ENCODE data around the gene CMPK2.

Gene CMPK2

DNA sequence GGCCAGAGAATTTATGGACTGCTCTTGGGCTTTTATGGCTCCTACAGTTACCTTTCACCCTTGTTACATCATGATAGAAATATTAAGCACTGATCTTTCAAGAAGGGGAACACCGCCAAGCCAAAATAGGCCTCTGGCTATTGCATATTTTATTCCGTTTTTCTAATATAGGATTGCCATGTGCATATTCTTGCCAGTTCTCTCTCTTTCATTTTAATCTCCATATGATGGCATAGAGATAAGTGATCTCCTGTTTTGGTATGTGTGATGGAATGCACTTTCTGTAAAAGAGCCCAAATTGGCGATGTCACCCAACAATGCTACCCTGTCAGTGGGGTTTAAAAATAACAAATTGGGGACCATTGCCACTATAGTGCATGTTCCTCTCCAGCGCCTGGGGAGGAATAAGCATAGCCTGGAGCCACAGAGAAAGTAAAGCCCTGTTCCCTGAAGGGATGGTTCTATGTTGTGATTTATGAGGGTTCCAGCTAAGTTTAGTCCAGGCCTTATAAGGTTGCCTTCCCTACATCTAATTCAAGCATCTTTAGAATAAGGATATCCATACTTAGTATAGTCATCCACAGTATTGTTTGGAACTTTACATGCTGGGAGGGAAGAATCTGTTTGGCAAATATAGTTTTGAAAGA lies 26.9 kb downstream of the CMPK2 start:
- peaks cover 36% of the 10 kb centered on the region for H3K36me3 Mint-ChIP-seq
- H3K27ac Mint-ChIP-seq = no peak overlapping the region
- no peaks in the 10 kb centered on the region for H3K27me3 Mint-ChIP-seq
- H3K4me3 Mint-ChIP-seq = no peak overlapping the region
- H3K9me3 Mint-ChIP-seq (ENCODE audit: low read depth) = peaks cover 23% of the 10 kb centered on the region
- H3K4me1 Mint-ChIP-seq (ENCODE audit: low read depth) = peaks cover 10% of the 10 kb centered on the region

DNA sequence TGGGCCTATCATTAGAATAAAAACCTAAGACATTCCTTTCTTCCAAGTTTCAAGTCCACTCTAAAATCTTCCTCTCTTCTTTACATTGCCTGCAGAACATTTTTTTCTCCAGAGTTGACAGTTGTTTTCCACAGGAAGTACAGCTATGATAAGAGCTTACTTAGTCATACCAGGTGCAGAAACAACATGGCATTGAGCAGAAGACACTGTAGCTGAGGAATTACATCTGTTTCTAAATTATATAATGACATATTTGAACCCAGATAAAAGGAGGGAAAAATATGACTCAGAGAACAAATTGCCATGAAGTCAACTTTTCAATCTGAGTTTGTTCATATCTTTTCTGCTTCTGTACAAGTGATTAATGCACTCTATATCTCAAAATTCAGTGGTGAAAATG lies 30.2 kb downstream of the CMPK2 start:
- Mint-ChIP-seq H3K4me1 (ENCODE audit: low read depth) (peaks cover 17% of the 10 kb centered on the region), H3K27me3 (no peaks in the 10 kb centered on the region), H3K9me3 (ENCODE audit: low read depth) (peaks cover 34% of the 10 kb centered on the region), H3K4me3 (peak overlapping the region; percentile 1), H3K27ac (peak overlapping the region; percentile 56), H3K36me3 (peaks cover 37% of the 10 kb centered on the region)

DNA sequence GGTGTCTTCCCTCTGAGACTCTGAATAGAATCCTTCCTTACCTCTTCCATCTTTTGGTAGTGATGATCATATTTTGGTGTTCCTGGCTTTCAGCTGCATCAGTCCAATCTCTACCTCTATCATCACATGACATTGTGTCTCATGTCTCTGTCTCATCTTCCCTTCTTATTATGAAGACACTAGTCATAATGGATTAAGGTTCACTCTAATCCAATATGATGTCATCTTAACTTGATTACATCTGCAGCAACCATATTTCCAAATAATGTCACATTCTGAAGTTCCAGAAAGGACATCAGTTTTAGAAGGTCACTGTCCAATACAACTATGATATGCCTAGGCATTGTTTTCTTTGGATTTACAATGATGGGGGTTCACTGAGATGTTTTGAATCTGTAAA lies 31.5 kb downstream of the CMPK2 start:
- H3K4me3 Mint-ChIP-seq = no peak overlapping the region
- no peak overlapping the region for H3K27ac Mint-ChIP-seq
- peaks cover 17% of the 10 kb centered on the region for H3K4me1 Mint-ChIP-seq (ENCODE audit: low read depth)
- H3K27me3 Mint-ChIP-seq = no peaks in the 10 kb centered on the region
- H3K36me3 Mint-ChIP-seq = peaks cover 32% of the 10 kb centered on the region
- peaks cover 28% of the 10 kb centered on the region for H3K9me3 Mint-ChIP-seq (ENCODE audit: low read depth)

DNA sequence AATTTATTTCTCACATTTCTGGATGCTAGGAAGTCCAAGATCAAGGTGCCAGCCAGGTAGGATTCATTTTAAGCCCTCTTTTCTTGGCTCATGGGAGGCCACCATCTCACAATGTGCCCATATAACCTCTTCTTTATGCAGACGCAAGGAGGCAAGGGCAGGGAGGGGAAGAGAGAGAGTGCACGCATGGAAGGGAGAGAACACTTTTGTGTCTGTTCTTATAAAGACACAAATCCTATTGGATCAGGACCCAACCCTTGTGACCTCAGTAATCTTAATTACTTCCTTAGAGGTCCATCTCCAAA lies 32.5 kb downstream of the CMPK2 start:
- Mint-ChIP-seq H3K27me3 (no peaks in the 10 kb centered on the region), H3K9me3 (ENCODE audit: low read depth) (peaks cover 23% of the 10 kb centered on the region), H3K4me1 (ENCODE audit: low read depth) (peaks cover 17% of the 10 kb centered on the region), H3K27ac (peak overlapping the region; percentile 48), H3K4me3 (no peak overlapping the region), H3K36me3 (peaks cover 27% of the 10 kb centered on the region)

DNA sequence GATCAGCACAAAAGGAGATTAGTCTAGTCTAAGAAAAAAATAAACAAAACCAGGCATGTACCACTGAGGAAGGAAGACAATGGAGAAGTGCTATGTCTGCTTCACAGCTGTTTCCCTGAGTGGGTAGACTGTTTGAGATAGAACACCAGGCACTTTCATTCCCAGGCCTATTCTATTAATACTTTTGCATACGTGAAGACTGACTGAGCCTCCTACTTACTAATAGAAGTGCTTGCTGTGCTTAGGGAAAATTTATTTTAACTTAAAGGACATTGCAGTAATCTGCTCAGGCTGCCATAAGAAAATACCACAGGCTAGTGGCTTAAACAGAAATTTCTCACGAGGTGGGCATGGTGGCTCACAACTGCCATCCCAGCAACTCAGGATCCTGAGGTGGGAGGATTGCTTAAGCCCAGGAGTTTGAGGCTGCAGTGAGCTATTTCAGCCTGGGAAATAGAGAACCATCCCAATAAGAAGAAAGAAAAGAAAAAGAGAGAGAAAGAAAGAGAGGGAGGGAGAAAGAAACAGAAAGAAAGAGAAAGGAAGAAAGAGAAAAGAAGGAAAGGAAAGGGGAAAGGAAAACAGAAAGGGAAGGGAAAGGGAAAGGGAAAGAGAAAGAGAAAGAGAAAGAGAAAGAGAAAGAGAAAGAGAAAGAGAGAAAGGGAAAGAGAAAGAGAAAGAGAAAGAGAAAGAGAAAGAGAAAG lies 33.0 kb downstream of the CMPK2 start:
- Mint-ChIP-seq H3K4me1 (ENCODE audit: low read depth) (peaks cover 22% of the 10 kb centered on the region), H3K4me3 (no peak overlapping the region)

DNA sequence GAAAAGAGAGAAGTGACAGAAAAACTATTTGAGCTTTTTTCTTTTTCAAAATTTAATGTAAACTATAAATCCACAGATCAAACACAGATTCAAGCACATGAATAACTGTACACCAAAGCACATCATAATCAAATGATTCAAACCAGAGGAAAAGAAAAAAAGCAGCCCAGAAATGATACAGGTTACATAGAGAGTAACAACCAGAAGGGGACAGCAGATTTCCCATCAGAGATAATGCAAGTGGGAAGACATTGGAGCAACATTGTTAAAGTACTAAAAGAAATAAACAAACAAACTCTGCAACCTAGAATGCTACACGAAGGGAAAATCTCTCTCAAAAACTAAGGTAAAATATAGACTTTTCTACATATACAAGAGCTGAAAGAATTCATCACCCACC lies 34.5 kb downstream of the CMPK2 start:
- H3K27me3 Mint-ChIP-seq = no peaks in the 10 kb centered on the region
- H3K36me3 Mint-ChIP-seq = peaks cover 25% of the 10 kb centered on the region
- no peak overlapping the region for H3K4me3 Mint-ChIP-seq
- H3K27ac Mint-ChIP-seq = no peak overlapping the region
- peaks cover 23% of the 10 kb centered on the region for H3K9me3 Mint-ChIP-seq (ENCODE audit: low read depth)
- peaks cover 27% of the 10 kb centered on the region for H3K4me1 Mint-ChIP-seq (ENCODE audit: low read depth)

More for the DNA sequence above, 33.0 kb downstream of the CMPK2 start:
- H3K9me3 Mint-ChIP-seq (ENCODE audit: low read depth) = peaks cover 23% of the 10 kb centered on the region
- peak overlapping the region; percentile 48 for H3K27ac Mint-ChIP-seq
- peaks cover 25% of the 10 kb centered on the region for H3K36me3 Mint-ChIP-seq
- no peaks in the 10 kb centered on the region for H3K27me3 Mint-ChIP-seq

DNA sequence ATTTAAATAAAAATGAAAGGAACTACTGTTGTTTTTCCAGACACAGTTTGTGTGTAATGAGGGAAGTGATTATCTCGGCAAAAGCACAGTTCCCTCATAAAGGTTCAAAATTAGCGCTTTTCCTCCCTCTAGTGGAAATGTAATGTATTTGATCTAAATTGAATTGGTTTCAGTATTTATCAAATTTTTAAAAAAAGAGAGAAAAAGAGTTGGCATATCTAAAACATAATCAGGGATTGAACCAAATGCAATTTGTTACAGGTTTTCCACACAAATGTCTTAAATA lies 37.5 kb downstream of the CMPK2 start:
- Mint-ChIP-seq H3K9me3 (ENCODE audit: low read depth) (peaks cover 18% of the 10 kb centered on the region), H3K4me3 (no peak overlapping the region), H3K4me1 (ENCODE audit: low read depth) (peaks cover 16% of the 10 kb centered on the region), H3K27ac (no peak overlapping the region), H3K27me3 (no peaks in the 10 kb centered on the region), H3K36me3 (peaks cover 21% of the 10 kb centered on the region)

DNA sequence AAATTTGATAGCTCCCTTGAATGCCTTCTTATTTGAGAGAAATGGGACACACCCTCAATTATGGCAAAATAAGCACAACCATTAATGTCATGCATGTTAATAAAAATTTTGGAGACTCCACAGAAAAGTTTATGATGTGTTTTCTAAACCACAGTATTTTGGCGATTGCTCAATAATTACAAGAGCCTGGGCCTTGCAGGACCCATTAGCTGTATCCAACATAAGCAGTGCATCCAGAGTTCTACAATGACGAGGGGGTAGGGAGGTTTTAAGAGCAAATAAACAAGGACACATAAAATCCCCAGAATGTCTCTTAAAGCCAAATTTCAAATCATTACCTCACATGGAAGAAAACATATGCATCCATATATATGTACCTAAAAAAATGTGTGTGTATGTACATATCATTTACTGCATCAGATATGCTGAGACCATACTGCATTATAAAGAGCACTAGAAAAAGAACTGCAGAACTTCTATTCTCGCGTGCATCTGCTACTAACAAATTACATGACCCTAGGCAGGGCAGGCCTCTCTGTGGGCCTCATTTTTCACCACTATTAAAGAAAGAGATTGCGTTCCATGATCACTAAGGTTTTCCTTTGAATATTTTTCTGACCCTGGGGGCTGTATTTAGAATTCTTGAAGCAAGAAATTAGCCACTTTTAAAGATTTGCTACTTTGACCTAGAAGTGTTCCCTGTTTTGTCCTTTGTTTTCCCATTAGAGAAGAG lies 38.0 kb downstream of the CMPK2 start:
- no peak overlapping the region for H3K27ac Mint-ChIP-seq

DNA sequence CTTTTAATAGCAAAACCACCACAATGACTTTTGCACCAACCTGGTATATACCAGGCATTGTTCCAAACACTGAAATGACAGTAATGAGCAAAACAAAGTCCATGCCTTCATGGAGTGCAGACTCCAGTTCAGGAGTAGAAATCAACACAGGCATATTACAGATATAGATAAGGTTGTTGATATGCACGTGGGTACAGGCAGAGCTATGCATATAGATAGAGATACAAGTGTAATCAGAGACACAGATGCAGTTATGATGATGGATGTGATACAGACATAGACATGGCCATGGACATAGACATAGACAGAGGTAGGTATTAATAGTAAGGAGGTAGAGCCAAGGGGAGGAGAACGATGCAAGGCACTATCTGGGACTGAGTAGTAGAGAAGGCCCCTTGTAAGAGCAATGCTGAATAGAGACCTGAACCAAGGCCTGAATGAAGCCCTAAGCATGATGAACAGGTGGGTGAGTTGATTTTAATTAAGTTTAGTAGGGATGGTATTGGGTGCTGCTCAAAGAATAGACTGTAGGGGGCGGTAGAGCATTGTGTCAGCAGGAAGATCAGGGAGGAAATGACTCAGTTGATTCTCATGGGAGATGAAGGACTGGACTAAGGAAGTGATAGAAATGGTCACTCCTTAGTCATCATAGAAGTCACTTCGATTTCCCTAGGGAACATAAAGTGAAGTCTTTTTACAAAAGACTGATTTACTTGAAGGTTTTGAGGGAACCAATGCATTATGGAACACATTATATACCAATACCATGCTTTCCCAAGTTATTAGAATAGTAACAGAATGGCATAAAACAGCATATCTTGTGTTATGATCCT lies 39.4 kb downstream of the CMPK2 start:
- Mint-ChIP-seq H3K36me3 (peaks cover 13% of the 10 kb centered on the region), H3K4me3 (no peak overlapping the region), H3K27me3 (no peaks in the 10 kb centered on the region), H3K9me3 (ENCODE audit: low read depth) (peaks cover 9% of the 10 kb centered on the region), H3K27ac (no peak overlapping the region), H3K4me1 (ENCODE audit: low read depth) (peaks cover 11% of the 10 kb centered on the region)

More for the DNA sequence above, 38.0 kb downstream of the CMPK2 start:
- Mint-ChIP-seq H3K27me3 (no peaks in the 10 kb centered on the region), H3K36me3 (peaks cover 16% of the 10 kb centered on the region), H3K9me3 (ENCODE audit: low read depth) (peaks cover 12% of the 10 kb centered on the region), H3K4me1 (ENCODE audit: low read depth) (peaks cover 12% of the 10 kb centered on the region), H3K4me3 (no peak overlapping the region)

DNA sequence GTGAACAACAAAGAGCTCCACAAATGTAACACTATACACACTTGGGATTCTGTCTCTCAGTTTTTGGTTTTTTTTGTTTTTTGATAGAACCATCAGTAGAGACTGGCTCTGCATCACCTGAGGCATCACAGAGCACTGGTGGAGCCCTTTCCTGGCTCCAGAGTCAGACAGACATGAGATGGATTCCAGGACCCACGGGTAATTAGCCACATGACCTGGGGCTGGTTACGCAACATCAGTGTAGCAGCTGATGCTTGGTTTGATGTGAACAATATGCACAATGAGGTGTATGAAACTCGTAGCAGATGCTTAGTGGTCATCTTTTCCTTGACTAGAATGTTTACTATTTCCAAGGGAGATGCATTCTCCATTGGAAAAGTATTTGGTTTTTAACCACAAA lies 40.7 kb downstream of the CMPK2 start:
- Mint-ChIP-seq H3K27me3 (peaks cover 1% of the 10 kb centered on the region), H3K4me1 (ENCODE audit: low read depth) (peaks cover 11% of the 10 kb centered on the region), H3K9me3 (ENCODE audit: low read depth) (no peaks in the 10 kb centered on the region), H3K27ac (no peak overlapping the region), H3K36me3 (peaks cover 2% of the 10 kb centered on the region), H3K4me3 (no peak overlapping the region)

DNA sequence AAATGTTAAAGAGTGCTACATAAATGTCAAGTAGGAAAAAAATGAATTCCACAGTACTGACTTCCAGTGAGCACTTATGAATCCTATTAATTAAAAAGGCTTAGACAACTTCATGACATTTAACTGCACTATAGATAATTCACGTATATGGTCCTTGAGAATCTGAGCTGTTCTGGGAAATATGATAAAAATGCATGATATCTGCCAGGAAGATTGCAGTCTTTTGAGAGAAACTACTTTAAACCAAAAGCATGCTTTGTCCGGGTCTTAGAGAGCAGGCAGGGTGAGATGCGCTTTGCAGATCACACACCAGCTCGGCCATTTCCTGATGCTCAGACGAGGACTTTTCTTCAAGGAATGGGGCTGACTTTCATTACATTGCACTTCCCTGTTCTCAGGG lies 42.6 kb downstream of the CMPK2 start:
- Mint-ChIP-seq H3K36me3 (no peaks in the 10 kb centered on the region), H3K27ac (no peak overlapping the region), H3K4me1 (ENCODE audit: low read depth) (peaks cover 9% of the 10 kb centered on the region), H3K9me3 (ENCODE audit: low read depth) (no peaks in the 10 kb centered on the region), H3K27me3 (peaks cover 1% of the 10 kb centered on the region), H3K4me3 (no peak overlapping the region)

DNA sequence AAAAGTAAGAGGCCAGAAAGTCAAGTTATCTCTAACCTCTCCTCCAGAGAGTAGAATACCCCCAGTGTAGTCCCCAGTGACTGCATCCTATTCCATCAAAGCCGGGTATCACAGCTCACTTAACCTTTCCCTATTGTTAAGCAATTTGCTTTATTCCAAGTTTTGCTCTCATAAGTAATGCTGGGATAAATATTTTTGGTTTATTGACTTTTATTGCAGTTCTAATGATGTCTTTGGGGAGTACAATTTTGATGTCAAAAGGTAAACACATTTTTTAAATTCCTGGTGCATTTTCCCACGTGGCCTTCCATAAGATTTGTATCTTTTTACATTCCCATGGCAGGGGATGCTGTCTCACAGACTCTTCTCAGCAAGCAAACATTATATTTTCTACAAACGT lies 43.3 kb downstream of the CMPK2 start:
- Mint-ChIP-seq H3K4me3 (no peak overlapping the region), H3K9me3 (ENCODE audit: low read depth) (no peaks in the 10 kb centered on the region), H3K36me3 (no peaks in the 10 kb centered on the region), H3K27ac (no peak overlapping the region), H3K4me1 (ENCODE audit: low read depth) (peaks cover 6% of the 10 kb centered on the region), H3K27me3 (peaks cover 3% of the 10 kb centered on the region)

DNA sequence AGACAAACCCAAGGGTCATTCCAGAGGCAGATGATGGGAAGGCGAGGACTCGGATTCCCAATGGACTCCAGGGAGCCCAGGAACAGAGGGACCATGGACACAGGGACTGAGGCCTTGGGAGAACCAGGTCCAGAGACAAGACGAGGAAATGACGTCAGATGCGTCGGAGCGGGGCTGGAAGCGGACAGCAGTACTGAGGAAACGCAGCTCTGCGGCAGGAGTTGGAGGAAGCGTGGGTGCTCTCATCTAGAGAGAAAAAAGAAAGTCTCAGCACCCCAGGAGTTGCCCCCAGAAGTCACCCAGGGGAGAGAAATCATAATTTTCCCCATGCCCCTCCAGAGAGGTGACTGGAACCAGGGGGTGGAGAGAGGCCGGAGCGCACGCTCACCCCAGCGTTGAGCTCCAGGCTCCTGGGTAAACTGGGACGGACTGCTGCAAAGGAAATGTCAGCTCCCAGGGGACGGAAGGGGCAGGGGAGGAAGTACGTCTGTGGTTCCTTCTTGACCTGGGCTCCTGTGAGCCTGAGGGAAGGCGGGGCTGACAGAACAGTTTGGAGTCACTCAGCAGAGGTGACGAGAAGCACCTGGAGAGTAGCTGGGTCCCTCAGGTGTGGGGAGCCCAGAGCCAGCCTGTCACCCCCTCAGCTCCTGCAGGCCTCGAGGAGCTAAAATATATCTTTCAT lies 44.7 kb downstream of the CMPK2 start:
- no peak overlapping the region for H3K4me3 Mint-ChIP-seq
- H3K9me3 Mint-ChIP-seq (ENCODE audit: low read depth) = no peaks in the 10 kb centered on the region
- no peak overlapping the region for H3K27ac Mint-ChIP-seq
- H3K27me3 Mint-ChIP-seq = peaks cover 4% of the 10 kb centered on the region
- no peaks in the 10 kb centered on the region for H3K36me3 Mint-ChIP-seq
- no peaks in the 10 kb centered on the region for H3K4me1 Mint-ChIP-seq (ENCODE audit: low read depth)

DNA sequence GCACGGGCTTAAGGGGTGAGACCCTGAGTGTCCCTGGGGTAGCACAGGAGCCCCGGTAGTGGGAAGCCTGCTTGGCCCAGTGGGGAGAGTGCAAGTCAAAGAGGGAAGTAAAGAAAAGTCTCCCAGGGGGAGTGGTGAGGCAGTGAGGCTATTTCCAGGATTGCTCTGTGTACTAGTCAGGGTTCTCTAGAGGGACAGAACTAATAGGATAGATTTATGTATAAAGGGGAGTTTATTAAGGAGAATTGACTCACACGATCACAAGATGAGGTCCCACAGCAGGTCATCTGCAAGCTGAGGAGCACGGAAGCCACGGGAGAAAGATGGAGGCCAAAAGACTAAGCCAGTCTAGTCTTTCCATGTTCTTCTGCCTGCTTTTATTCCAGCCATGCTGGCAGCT lies 45.5 kb downstream of the CMPK2 start:
- no peak overlapping the region for H3K27ac Mint-ChIP-seq
- H3K9me3 Mint-ChIP-seq (ENCODE audit: low read depth) = no peaks in the 10 kb centered on the region
- H3K36me3 Mint-ChIP-seq = no peaks in the 10 kb centered on the region
- peaks cover 4% of the 10 kb centered on the region for H3K27me3 Mint-ChIP-seq
- no peak overlapping the region for H3K4me3 Mint-ChIP-seq
- no peaks in the 10 kb centered on the region for H3K4me1 Mint-ChIP-seq (ENCODE audit: low read depth)

Data from activated naive CD8-positive, alpha-beta T cell (primary cell).